HepG2 (cell line): ENCODE results near the gene SDF2. TPM values are rescaled to one million over a fixed set of nuclear protein-coding genes. Genes with fewer than 3 reads are reported as not detected.

Source experiments
- ARNTL ChIP-seq: sonication (generic); formaldehyde crosslinking; IDR thresholded peaks from 2 replicates; pipeline ENCODE4 v1.4.0; 2020; ENCODE audit warnings: mild to moderate bottlenecking, missing genetic modification reagents
- ATF7-NPFF ChIP-seq: sonication (generic); formaldehyde crosslinking; IDR thresholded peaks from 2 replicates; pipeline ENCODE4 v1.8.1; 2023; ENCODE audit warnings: mild to moderate bottlenecking, low read depth, missing genetic modification reagents, moderate library complexity
- CEBPG ChIP-seq: IDR thresholded peaks from 2 replicates; pipeline ENCODE4 v1.6.1; 2016
- DDIT3 ChIP-seq: sonication (generic); formaldehyde crosslinking; IDR thresholded peaks from 2 replicates; pipeline ENCODE4 v1.4.0; 2020; ENCODE audit warnings: mild to moderate bottlenecking, missing genetic modification reagents
- GPN1 ChIP-seq: sonication (generic); formaldehyde crosslinking; IDR thresholded peaks from 2 replicates; pipeline ENCODE4 v1.5.1; 2020; ENCODE audit warnings: missing genetic modification reagents, borderline replicate concordance
- HNF4G ChIP-seq, 2 experiments: sonication (generic) in 1 of 2; formaldehyde crosslinking in 1 of 2; IDR thresholded peaks; 2 replicates each; pipeline versions ENCODE4 v1.4.0 to v1.6.1; 2011 to 2020; ENCODE audit warnings: borderline replicate concordance in 2 of 2, low read depth in 2 of 2, mild to moderate bottlenecking in 2 of 2, low read length in 1 of 2, missing genetic modification reagents in 1 of 2, moderate library complexity in 1 of 2
- HNRNPLL ChIP-seq: fragments of 200-400 bp; formaldehyde crosslinking; IDR thresholded peaks from 2 replicates; pipeline ENCODE4 v1.6.1; 2017; ENCODE audit warnings: mild to moderate bottlenecking, low read depth, low read length; ENCODE audit not compliant: poor library complexity, severe bottlenecking
- HOXA5 ChIP-seq: sonication (generic); formaldehyde crosslinking; IDR thresholded peaks from 2 replicates; pipeline ENCODE4 v1.4.0; 2020; ENCODE audit warnings: missing genetic modification reagents
- SETDB1 ChIP-seq: sonication (generic); formaldehyde crosslinking; IDR thresholded peaks from 2 replicates; pipeline ENCODE4 v1.5.1; 2020; ENCODE audit warnings: missing genetic modification reagents, mild to moderate bottlenecking, borderline replicate concordance
- ZKSCAN8 ChIP-seq: IDR thresholded peaks from 2 replicates; pipeline ENCODE4 v1.6.1; 2016; ENCODE audit warnings: borderline replicate concordance, missing genetic modification reagents, missing compliant biosample characterization
- ZNF143 ChIP-seq: sonication (generic); formaldehyde crosslinking; IDR thresholded peaks from 2 replicates; pipeline ENCODE4 v1.4.0; 2020; ENCODE audit warnings: missing genetic modification reagents
- ZNF333 ChIP-seq: sonication (generic); formaldehyde crosslinking; IDR thresholded peaks from 2 replicates; pipeline ENCODE4 v1.4.0; 2020; ENCODE audit warnings: mild to moderate bottlenecking, missing genetic modification reagents, borderline replicate concordance
- ZNF430 ChIP-seq: sonication (generic); formaldehyde crosslinking; IDR thresholded peaks from 2 replicates; pipeline ENCODE4 v1.9.0; 2021; ENCODE audit warnings: mild to moderate bottlenecking, missing genetic modification reagents
- ZNF510 ChIP-seq: sonication (generic); formaldehyde crosslinking; IDR thresholded peaks from 2 replicates; pipeline ENCODE4 v1.4.0; 2020; ENCODE audit warnings: low read depth, mild to moderate bottlenecking, missing genetic modification reagents
- ZNF543 ChIP-seq: sonication (generic); formaldehyde crosslinking; IDR thresholded peaks from 2 replicates; pipeline ENCODE4 v1.4.0; 2020; ENCODE audit warnings: mild to moderate bottlenecking, missing genetic modification reagents
- polyA plus RNA-seq, 8 experiments: library from polyadenylated mRNA; depleted of rRNA in 3 of 8; stranded (reverse) in 7 of 8; unstranded in 1 of 8; fragments of >200 nt; fragmentation: Illumina TruSeq in 4 of 8; extraction: Trizol in 4 of 8; gene quantifications; 2 replicates each; pipeline versions ENCODE4 v1.2.1 to v1.2.3, GENCODE V29; 2011 to 2016; ENCODE audit warnings: low read depth in 4 of 8, missing spikeins in 1 of 8, mixed read lengths in 1 of 8; ENCODE audit not compliant: insufficient read depth in 1 of 8
- total RNA-seq, 5 experiments: library from RNA; depleted of rRNA; stranded (reverse); fragments of >200 nt; fragmentation: Illumina TruSeq; extraction: Trizol; gene quantifications; 2 replicates each; pipeline ENCODE4 v1.2.3, GENCODE V29; 2016; ENCODE audit warnings: low read depth in 1 of 5
- TF ChIP-seq, protein P1 (sequence below): sonication (generic); formaldehyde crosslinking; IDR thresholded peaks from 2 replicates; pipeline ENCODE4 v1.4.0; 2020; ENCODE audit warnings: mild to moderate bottlenecking, missing genetic modification reagents
- TF ChIP-seq, protein P2 (sequence below): IDR thresholded peaks from 2 replicates; pipeline ENCODE4 v1.6.1; 2016

The SDF2 gene
- total and polyA plus RNA-seq, 2 of the 13 experiments (the other 11 are each of a cell fraction or from before 2014, with no cell fraction given) = 58.2 to 58.4 TPM

GRCh38 chr17:28661635-28662526 lies at the start of gene SDF2, which contains the start of gene SUPT6H (continued):
- peak; percentile 60; the same call in 1 of the 2 replicates for TF ChIP-seq ZNF543
- TF ChIP-seq GPN1 = no peak
- no peak for TF ChIP-seq CEBPG (CRISPR knock-in tag)
- TF ChIP-seq, protein P1, sequence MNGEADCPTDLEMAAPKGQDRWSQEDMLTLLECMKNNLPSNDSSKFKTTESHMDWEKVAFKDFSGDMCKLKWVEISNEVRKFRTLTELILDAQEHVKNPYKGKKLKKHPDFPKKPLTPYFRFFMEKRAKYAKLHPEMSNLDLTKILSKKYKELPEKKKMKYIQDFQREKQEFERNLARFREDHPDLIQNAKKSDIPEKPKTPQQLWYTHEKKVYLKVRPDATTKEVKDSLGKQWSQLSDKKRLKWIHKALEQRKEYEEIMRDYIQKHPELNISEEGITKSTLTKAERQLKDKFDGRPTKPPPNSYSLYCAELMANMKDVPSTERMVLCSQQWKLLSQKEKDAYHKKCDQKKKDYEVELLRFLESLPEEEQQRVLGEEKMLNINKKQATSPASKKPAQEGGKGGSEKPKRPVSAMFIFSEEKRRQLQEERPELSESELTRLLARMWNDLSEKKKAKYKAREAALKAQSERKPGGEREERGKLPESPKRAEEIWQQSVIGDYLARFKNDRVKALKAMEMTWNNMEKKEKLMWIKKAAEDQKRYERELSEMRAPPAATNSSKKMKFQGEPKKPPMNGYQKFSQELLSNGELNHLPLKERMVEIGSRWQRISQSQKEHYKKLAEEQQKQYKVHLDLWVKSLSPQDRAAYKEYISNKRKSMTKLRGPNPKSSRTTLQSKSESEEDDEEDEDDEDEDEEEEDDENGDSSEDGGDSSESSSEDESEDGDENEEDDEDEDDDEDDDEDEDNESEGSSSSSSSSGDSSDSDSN (CRISPR knock-in tag) = peak; percentile 77
- TF ChIP-seq, protein P2, sequence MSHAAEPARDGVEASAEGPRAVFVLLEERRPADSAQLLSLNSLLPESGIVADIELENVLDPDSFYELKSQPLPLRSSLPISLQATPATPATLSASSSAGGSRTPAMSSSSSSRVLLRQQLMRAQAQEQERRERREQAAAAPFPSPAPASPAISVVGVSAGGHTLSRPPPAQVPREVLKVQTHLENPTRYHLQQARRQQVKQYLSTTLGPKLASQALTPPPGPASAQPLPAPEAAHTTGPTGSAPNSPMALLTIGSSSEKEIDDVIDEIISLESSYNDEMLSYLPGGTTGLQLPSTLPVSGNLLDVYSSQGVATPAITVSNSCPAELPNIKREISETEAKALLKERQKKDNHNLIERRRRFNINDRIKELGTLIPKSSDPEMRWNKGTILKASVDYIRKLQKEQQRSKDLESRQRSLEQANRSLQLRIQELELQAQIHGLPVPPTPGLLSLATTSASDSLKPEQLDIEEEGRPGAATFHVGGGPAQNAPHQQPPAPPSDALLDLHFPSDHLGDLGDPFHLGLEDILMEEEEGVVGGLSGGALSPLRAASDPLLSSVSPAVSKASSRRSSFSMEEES (CRISPR knock-in tag) = 0 out of 2 replicates have a peak, but pooled peaks have one; percentile 5
- no peak for TF ChIP-seq ZKSCAN8 (CRISPR knock-in tag)
- TF ChIP-seq HNRNPLL = peak; percentile 93
- no peak for TF ChIP-seq HOXA5 (CRISPR knock-in tag)
- TF ChIP-seq HNF4G (IDR thresholded peaks at IDR 0.05; ENCODE audit: borderline replicate concordance, low read depth, low read length) = no peak
- 0 out of 2 replicates have a peak, but pooled peaks have one; percentile 14 for TF ChIP-seq HNF4G (CRISPR knock-in tag; IDR thresholded peaks at IDR 0.05; ENCODE audit: borderline replicate concordance, low read depth)
- TF ChIP-seq ZNF430 (CRISPR knock-in tag) = 0 out of 2 replicates have a peak, but pooled peaks have one; percentile 42
- TF ChIP-seq ZNF510 = 0 out of 2 replicates have a peak, but pooled peaks have one; percentile 57
- no peak for TF ChIP-seq SETDB1 (CRISPR knock-in tag)
- TF ChIP-seq ZNF143 = peak; percentile 23; the same call in 1 of the 2 replicates
- TF ChIP-seq ARNTL (CRISPR knock-in tag) = peak; percentile 39; the same call in 1 of the 2 replicates
- no peak for TF ChIP-seq DDIT3 (CRISPR knock-in tag)
- no peak for TF ChIP-seq ATF7-NPFF
- TF ChIP-seq ZNF333 (CRISPR knock-in tag) = no peak; the same call in 1 of the 2 replicates
